ENCODE data around the gene ARHGAP28. TPM values are rescaled to one million over a fixed set of nuclear protein-coding genes. Genes with fewer than 3 reads are reported as not detected.
A peak's percentile ranks its signal among the peaks of the same experiment; 100 is the strongest.

Gene ARHGAP28
- total RNA-seq, 1 experiment from 2014 or later, result 9.2 TPM

- no peak overlapping the region for H3K4ac ChIP-seq (ENCODE audit: low read depth, low read length)
- H2AK5ac ChIP-seq (ENCODE audit: insufficient read length, low read length), result no peak overlapping the region
- H3K27ac ChIP-seq (ENCODE audit: insufficient read length, low read depth, low read length), result no peak overlapping the region
- no peak overlapping the region for H2BK12ac ChIP-seq (ENCODE audit: insufficient read length, low read depth, low read length)
- H3K23me2 ChIP-seq (ENCODE audit: insufficient read length, low read depth, low read length, poor library complexity, severe bottlenecking), result no peaks in the 10 kb centered on the region
- no peak overlapping the region for H2BK15ac ChIP-seq (ENCODE audit: low read depth, low read length)
- no peak overlapping the region for H3K9ac ChIP-seq (ENCODE audit: extremely low read depth, insufficient read length, low read length)
- WGBS (ENCODE audit: extremely low coverage, insufficient read length, low lambda C conversion rate), result no CpG with 5 or more reads among the region's 3 CpGs
- no peak overlapping the region for H2BK5ac ChIP-seq (ENCODE audit: insufficient read length, low read length)
- no peak overlapping the region for H4K91ac ChIP-seq (ENCODE audit: insufficient read length, low read depth, low read length)
- no peak overlapping the region for H4K8ac ChIP-seq (replicated peaks; ENCODE audit: insufficient read length, low read depth, low read length)
- Mint-ChIP-seq H3K9me3 (no peaks in the 10 kb centered on the region), H3K4me1 (no peaks in the 10 kb centered on the region), H3K27me3 (ENCODE audit: low read depth) (no peaks in the 10 kb centered on the region), H3K27ac (peak overlapping the region in 2 of 3 experiments; percentile 13 to 47; a peak in 2 of 7 replicates), H3K4me3 (no peak overlapping the region), H3K36me3 (ENCODE audit: insufficient read depth in 1 of 3, low read depth in 3 of 3) (peaks cover 2 to 7% (median 6%) of the 10 kb centered on the region in 3 experiments; a peak in 3 of 7 replicates)
- no peak overlapping the region for H3K23ac ChIP-seq (ENCODE audit: insufficient read length, low read depth, low read length)
- H3K14ac ChIP-seq (ENCODE audit: insufficient read depth, low read length), result no peak overlapping the region
- H4K5ac ChIP-seq (ENCODE audit: insufficient read length, low read depth, low read length), result no peak overlapping the region
- no peaks in the 10 kb centered on the region for H3K79me2 ChIP-seq (ENCODE audit: insufficient read depth, low read length)
- no peak overlapping the region for H3K4me2 ChIP-seq (ENCODE audit: insufficient read depth, insufficient read length, low read length)
- no peak overlapping the region for H2BK120ac ChIP-seq (ENCODE audit: low read depth, low read length, poor library complexity, severe bottlenecking)
- no peak overlapping the region for H2BK20ac ChIP-seq (ENCODE audit: low read depth, low read length, poor library complexity, severe bottlenecking)
- H3K79me1 ChIP-seq (ENCODE audit: insufficient read depth, low read depth, low read length, poor library complexity, severe bottlenecking), result no peaks in the 10 kb centered on the region
- H3K18ac ChIP-seq (ENCODE audit: insufficient read length, low read depth, low read length), result no peak overlapping the region
- no peak overlapping the region for H3T11ph ChIP-seq (ENCODE audit: low read length)
- H3K9me3 ChIP-seq (ENCODE audit: control insufficient read depth, low read depth, low read length), result no peaks in the 10 kb centered on the region
- no peaks in the 10 kb centered on the region for H4K20me1 ChIP-seq (ENCODE audit: control insufficient read depth, insufficient read depth, insufficient read length)
- H3K56ac ChIP-seq (ENCODE audit: insufficient read length, low read depth, low read length), result no peak overlapping the region
- TF ChIP-seq CTCF (conservative IDR thresholded peaks at IDR 0.05), result no peak
- no peaks in the 10 kb centered on the region for H3K27me3 ChIP-seq (ENCODE audit: insufficient read depth, low read length)
- H2AFZ ChIP-seq (ENCODE audit: low read length), result no peak overlapping the region
- no peak for DNase-seq
- H3K4me1 ChIP-seq (ENCODE audit: insufficient read depth, low read length), result no peaks in the 10 kb centered on the region
Observed at GRCh38 chr18:6891788-6892187, 162.3 kb downstream of the ARHGAP28 start.
